GM19099 (cell line): ENCODE data around the gene TM7SF2.

Experiments used
- POLR2A ChIP-seq: IDR thresholded peaks from 3 replicates; pipeline ENCODE4 v1.6.1; 2011; ENCODE audit warnings: low read depth; ENCODE audit not compliant: insufficient read length; ENCODE audit errors: extremely low read depth

The TM7SF2 gene

GRCh38 chr11:65107078-65107477, 4.6 kb upstream of the TM7SF2 start:
- TF ChIP-seq POLR2A = no peak

- TF ChIP-seq POLR2A = no peak
Observed at GRCh38 chr11:65107751-65108468, 3.8 kb upstream of the TM7SF2 start.

GRCh38 chr11:65108469-65109123, 3.1 kb upstream of the TM7SF2 start:
- no peak for TF ChIP-seq POLR2A

GRCh38 chr11:65109231-65110198, 2.2 kb upstream of the TM7SF2 start:
- no peak for TF ChIP-seq POLR2A

GRCh38 chr11:65110354-65110861, 1.3 kb upstream of the TM7SF2 start:
- no peak for TF ChIP-seq POLR2A

GRCh38 chr11:65111159-65111743, 421 bp upstream of the TM7SF2 start:
- no peak for TF ChIP-seq POLR2A

- TF ChIP-seq POLR2A = peak; percentile 48
Observed at GRCh38 chr11:65112546-65113360, 1.1 kb downstream of the TM7SF2 start.

- no peak for TF ChIP-seq POLR2A
Observed at GRCh38 chr11:65113361-65113756, 1.7 kb downstream of the TM7SF2 start.

GRCh38 chr11:65113839-65114238, 2.2 kb downstream of the TM7SF2 start:
- no peak for TF ChIP-seq POLR2A

- TF ChIP-seq POLR2A = no peak
Observed at GRCh38 chr11:65114538-65115171, 3.0 kb downstream of the TM7SF2 start.

- TF ChIP-seq POLR2A = no peak
Observed at GRCh38 chr11:65115361-65116082, 3.9 kb downstream of the TM7SF2 start.

GRCh38 chr11:65116370-65117205, 4.9 kb downstream of the TM7SF2 start:
- TF ChIP-seq POLR2A = no peak
